Measurements from ENCODE around the gene HAGH. TPM values are rescaled to one million over a fixed set of nuclear protein-coding genes. Genes with fewer than 3 reads are reported as not detected.

Gene HAGH
- total RNA-seq, 2 donors from 2014 or later, result 99.8 to 183 TPM

DNA sequence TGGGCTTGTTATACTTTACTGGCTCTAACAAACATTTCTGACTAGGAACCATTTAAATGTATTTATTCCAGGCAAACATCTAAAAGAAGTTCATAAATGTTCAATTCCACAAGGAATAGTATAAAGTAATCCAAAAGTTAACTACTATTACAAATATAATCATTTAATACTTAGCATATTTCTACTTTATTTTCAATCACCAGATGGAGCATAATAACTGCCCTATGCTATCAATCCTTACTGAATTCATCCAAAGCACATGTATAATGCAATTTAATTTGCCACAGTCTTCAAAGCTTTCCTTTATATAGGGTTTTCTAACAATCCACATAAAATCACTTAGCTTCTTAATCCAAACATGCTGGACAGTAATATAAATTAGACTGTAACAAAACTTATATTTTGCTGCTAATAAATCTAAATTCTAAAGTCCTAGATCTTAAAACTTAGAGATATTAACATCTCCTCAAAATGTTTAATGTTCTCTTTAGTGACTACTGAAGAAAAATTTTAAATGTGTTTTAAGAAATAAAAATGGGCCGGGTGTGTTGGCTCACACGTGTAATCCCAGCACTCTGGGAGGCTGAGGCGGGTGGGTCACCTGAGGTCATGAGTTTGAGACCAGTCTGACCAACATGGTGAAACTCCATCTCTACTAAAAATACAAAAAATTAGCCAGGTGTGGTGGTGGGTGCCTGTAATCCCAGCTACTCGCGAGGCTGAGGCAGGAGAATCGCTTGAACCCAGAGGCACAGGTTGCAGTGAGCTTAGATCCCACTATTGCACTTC lies 39.5 kb upstream of the HAGH start:
- H3K9me3 ChIP-seq, result no peaks in the 10 kb centered on the region
- ATAC-seq (ENCODE audit: insufficient number of reproducible peaks, low FRiP score, low read depth), result no peak
- no peaks in the 10 kb centered on the region for H3K36me3 ChIP-seq
- H3K27me3 ChIP-seq (replicated peaks; ENCODE audit: insufficient read depth), result peaks cover 4% of the 10 kb centered on the region
- no peak overlapping the region for H3K4me3 ChIP-seq
- no peak for TF ChIP-seq CTCF (IDR thresholded peaks at IDR 0.05)
- no peak for DNase-seq (ENCODE audit: low spot score)
- no peaks in the 10 kb centered on the region for H3K4me1 ChIP-seq (ENCODE audit: control insufficient read depth in 1 of 2, low read depth in 2 of 2)
- H3K27ac ChIP-seq, result no peak overlapping the region

- H3K36me3 ChIP-seq, result no peaks in the 10 kb centered on the region
- H3K9me3 ChIP-seq, result no peaks in the 10 kb centered on the region
- no peak overlapping the region for H3K4me3 ChIP-seq
- peaks cover 4% of the 10 kb centered on the region for H3K27me3 ChIP-seq (replicated peaks; ENCODE audit: insufficient read depth)
- no peak overlapping the region for H3K27ac ChIP-seq
- ATAC-seq (ENCODE audit: insufficient number of reproducible peaks, low FRiP score, low read depth) (no peak), DNase-seq (ENCODE audit: low spot score) (no peak)
- no peaks in the 10 kb centered on the region for H3K4me1 ChIP-seq (ENCODE audit: control insufficient read depth in 1 of 2, low read depth in 2 of 2)
- TF ChIP-seq CTCF (IDR thresholded peaks at IDR 0.05), result peak; percentile 59
These were observed 37.2 kb upstream of the HAGH start for GRCh38 chr16:1863681-1864460.

GRCh38 chr16:1862394-1862793 lies 35.8 kb upstream of the HAGH start:
- Histone ChIP-seq H3K27ac (no peak overlapping the region), H3K36me3 (no peaks in the 10 kb centered on the region), H3K27me3 (replicated peaks; ENCODE audit: insufficient read depth) (peaks cover 4% of the 10 kb centered on the region), H3K4me1 (ENCODE audit: control insufficient read depth in 1 of 2, low read depth in 2 of 2) (no peaks in the 10 kb centered on the region), H3K4me3 (no peak overlapping the region), H3K9me3 (no peaks in the 10 kb centered on the region)
- no peak for TF ChIP-seq CTCF (IDR thresholded peaks at IDR 0.05)
- DNase-seq (ENCODE audit: low spot score), result no peak
- no peak for ATAC-seq (ENCODE audit: insufficient number of reproducible peaks, low FRiP score, low read depth)

DNA sequence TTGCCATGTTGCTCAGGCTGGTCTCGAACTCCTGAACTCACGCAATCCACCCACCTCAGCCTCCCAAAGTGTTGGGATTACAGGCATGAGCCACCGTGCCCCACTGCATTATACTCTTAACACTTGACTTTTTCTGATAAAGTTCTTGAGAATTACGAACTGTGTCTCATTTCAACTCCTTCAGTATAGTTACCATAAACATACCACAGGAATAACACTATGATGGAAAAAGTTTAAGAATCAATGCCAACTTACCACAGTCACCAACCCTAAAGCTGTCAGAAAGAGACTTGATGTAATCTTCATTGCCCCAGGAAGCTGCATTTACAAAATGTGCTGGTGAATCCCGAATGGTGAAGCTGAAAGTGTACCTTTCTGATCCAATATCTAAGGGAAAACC lies 35.1 kb upstream of the HAGH start:
- H3K4me1 ChIP-seq (ENCODE audit: control insufficient read depth in 1 of 2, low read depth in 2 of 2), result no peaks in the 10 kb centered on the region
- no peak for ATAC-seq (ENCODE audit: insufficient number of reproducible peaks, low FRiP score, low read depth)
- no peak for DNase-seq (ENCODE audit: low spot score)
- peaks cover 4% of the 10 kb centered on the region for H3K27me3 ChIP-seq (replicated peaks; ENCODE audit: insufficient read depth)
- no peaks in the 10 kb centered on the region for H3K36me3 ChIP-seq
- no peak for TF ChIP-seq CTCF (IDR thresholded peaks at IDR 0.05)
- no peak overlapping the region for H3K4me3 ChIP-seq
- no peaks in the 10 kb centered on the region for H3K9me3 ChIP-seq
- no peak overlapping the region for H3K27ac ChIP-seq

DNA sequence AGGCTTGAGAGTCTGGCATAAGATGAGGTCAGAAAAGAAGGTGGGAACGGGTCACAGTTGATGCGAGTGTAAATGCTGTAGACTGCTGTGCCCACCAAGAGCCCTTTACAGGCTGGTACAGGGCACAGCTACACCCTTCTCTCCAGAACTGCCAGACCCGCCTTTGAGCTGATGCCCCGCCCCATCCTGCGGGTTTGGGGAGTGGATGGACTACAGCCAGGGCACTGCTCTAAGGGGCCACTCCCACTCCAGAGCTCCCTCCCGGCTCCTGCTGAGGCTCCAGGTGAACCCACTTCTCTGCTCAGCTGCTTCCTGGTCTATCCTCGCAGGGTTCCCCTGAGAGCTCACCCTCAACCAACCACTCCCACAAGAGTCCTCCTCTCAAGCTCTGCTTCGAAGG lies 33.0 kb upstream of the HAGH start:
- Histone ChIP-seq H3K4me3 (no peak overlapping the region), H3K9me3 (no peaks in the 10 kb centered on the region), H3K4me1 (ENCODE audit: control insufficient read depth in 1 of 2, low read depth in 2 of 2) (no peaks in the 10 kb centered on the region), H3K27me3 (replicated peaks; ENCODE audit: insufficient read depth) (peaks cover 4% of the 10 kb centered on the region), H3K36me3 (no peaks in the 10 kb centered on the region), H3K27ac (no peak overlapping the region)
- ATAC-seq (ENCODE audit: insufficient number of reproducible peaks, low FRiP score, low read depth) (no peak), DNase-seq (ENCODE audit: low spot score) (no peak)
- no peak for TF ChIP-seq CTCF (IDR thresholded peaks at IDR 0.05)

Measured in thoracic aorta (tissue), 2 donors.